Stimulated activated CD4-positive, alpha-beta T cell treated with anti-CD3 and anti-CD28 coated beads, Interleukin-4, amount 100 ng/mL, for 24 hours (primary cell): ENCODE measurements around the gene PP2D1.
"Not testable (repeated sequence)": the region's sequence is repeated elsewhere in the genome, so short reads cannot be mapped to it uniquely, and the experiment has no call there.

Experiments
- DNase-seq: peaks from one replicate; pipeline ENCODE4 v3.0.0-alpha.2; 2020

Gene PP2D1

GRCh38 chr3:20039765-20040547 is 27.9 kb upstream of the PP2D1 start, which contains the start of gene KAT2B:
Gene KAT2B, plus strand, starts transcription at chr3:20040446. Its CDS starts 32 bp downstream, at chr3:20040478.
- DNase-seq = peak; percentile 83

- no peak for DNase-seq
These were observed 27.4 kb upstream of the PP2D1 start for GRCh38 chr3:20039466-20039764.

- DNase-seq = no peak
These were observed 26.8 kb upstream of the PP2D1 start for GRCh38 chr3:20038699-20039465.

- DNase-seq = no peak
These were observed 25.4 kb upstream of the PP2D1 start for GRCh38 chr3:20037255-20037996.

GRCh38 chr3:20035019-20035418 is 23.0 kb upstream of the PP2D1 start:
- no peak for DNase-seq

- not testable (repeated sequence) for DNase-seq
These were observed 19.9 kb upstream of the PP2D1 start for GRCh38 chr3:20031939-20032338.

- no peak for DNase-seq
These were observed 16.9 kb upstream of the PP2D1 start for GRCh38 chr3:20028905-20029331.

GRCh38 chr3:20027136-20027535 is 15.1 kb upstream of the PP2D1 start:
- no peak for DNase-seq

- DNase-seq = no peak
These were observed 11.8 kb upstream of the PP2D1 start for GRCh38 chr3:20023623-20024405.

GRCh38 chr3:20022954-20023622 is 11.0 kb upstream of the PP2D1 start:
- no peak for DNase-seq

- DNase-seq = not testable (repeated sequence)
These were observed 4.0 kb upstream of the PP2D1 start for GRCh38 chr3:20016076-20016475.

- DNase-seq = no peak
These were observed 3.5 kb upstream of the PP2D1 start for GRCh38 chr3:20015525-20015924.

- DNase-seq = no peak
These were observed 1.3 kb upstream of the PP2D1 start for GRCh38 chr3:20013396-20013795.

GRCh38 chr3:20008646-20009045 is 3.4 kb downstream of the PP2D1 start:
- DNase-seq = no peak

GRCh38 chr3:20007960-20008359 is 4.1 kb downstream of the PP2D1 start:
- no peak for DNase-seq

- no peak for DNase-seq
These were observed 10.1 kb downstream of the PP2D1 start for GRCh38 chr3:20001932-20002331.

- no peak for DNase-seq
These were observed 14.6 kb downstream of the PP2D1 start for GRCh38 chr3:19997502-19997901.

GRCh38 chr3:19994796-19995195 is 17.3 kb downstream of the PP2D1 start:
- no peak for DNase-seq

- DNase-seq = not testable (repeated sequence)
These were observed 23.2 kb downstream of the PP2D1 start for GRCh38 chr3:19988904-19989303.

GRCh38 chr3:19972054-19972453 is 40.0 kb downstream of the PP2D1 start:
- DNase-seq = no peak

GRCh38 chr3:19970327-19970726 is 41.7 kb downstream of the PP2D1 start:
- no peak for DNase-seq

GRCh38 chr3:19967812-19968211 is 44.3 kb downstream of the PP2D1 start:
- DNase-seq = no peak
